GM12872 (cell line): ENCODE results near the gene TRPC4AP.

Experiments
- CTCF ChIP-seq: IDR thresholded peaks from 3 replicates; pipeline ENCODE4 v1.5.1; 2011; ENCODE audit warnings: low read depth, mild to moderate bottlenecking, low read length, moderate library complexity; ENCODE audit not compliant: insufficient read depth

The TRPC4AP gene

GRCh38 chr20:35131934-35132333, 39.3 kb upstream of the TRPC4AP start:
- no peak for TF ChIP-seq CTCF

GRCh38 chr20:35129647-35130069, 37.1 kb upstream of the TRPC4AP start:
- no peak for TF ChIP-seq CTCF

GRCh38 chr20:35125753-35126152, 33.1 kb upstream of the TRPC4AP start:
- no peak for TF ChIP-seq CTCF

- no peak for TF ChIP-seq CTCF
Measured at GRCh38 chr20:35122756-35123405, 30.3 kb upstream of the TRPC4AP start.

- TF ChIP-seq CTCF = no peak
Measured at GRCh38 chr20:35121186-35121585, 28.6 kb upstream of the TRPC4AP start.

- no peak for TF ChIP-seq CTCF
Measured at GRCh38 chr20:35120012-35120701, 27.6 kb upstream of the TRPC4AP start.

GRCh38 chr20:35117629-35118028, 25.0 kb upstream of the TRPC4AP start:
- no peak for TF ChIP-seq CTCF
